GM23338 (cell line): ENCODE measurements around the gene AFF1. TPM values are rescaled to one million over a fixed set of nuclear protein-coding genes. Genes with fewer than 3 reads are reported as not detected.

Experiments used
- ATAC-seq: fragments of 200-7000 bp; cut with Tn5 transposase; 3 replicates; pipeline ENCODE4 v1.9.1; 2020
- DNase-seq: peaks from one replicate; pipeline ENCODE4 v3.0.0-alpha.2; 2015; ENCODE audit warnings: low spot score
- H2AFZ ChIP-seq: fragments of 200-600 bp; sonication (generic); 2 replicates; pipeline ENCODE4 v1.8.0; 2016; ENCODE audit warnings: antibody characterized with exemption, mild to moderate bottlenecking, moderate library complexity
- H3F3A ChIP-seq: fragments of 200-600 bp; sonication (generic); replicated peaks from 2 replicates; pipeline ENCODE4 v1.8.0; 2017; ENCODE audit warnings: antibody characterized with exemption, mixed run types, low read depth
- H3K27ac ChIP-seq: fragments of 200-600 bp; sonication (generic); 2 replicates; pipeline ENCODE4 v1.6.1; 2016; ENCODE audit warnings: low read depth
- H3K27me3 ChIP-seq: fragments of 200-600 bp; sonication (generic); 2 replicates; pipeline ENCODE4 v1.8.0; 2016; ENCODE audit warnings: mild to moderate bottlenecking, mixed run types, moderate library complexity; ENCODE audit not compliant: insufficient read depth
- H3K36me3 ChIP-seq: fragments of 200-600 bp; sonication (generic); 2 replicates; pipeline ENCODE4 v1.8.0; 2016; ENCODE audit warnings: mild to moderate bottlenecking; ENCODE audit not compliant: insufficient read depth
- H3K4me1 ChIP-seq: fragments of 200-600 bp; sonication (generic); 2 replicates; pipeline ENCODE4 v1.8.0; 2016; ENCODE audit warnings: mild to moderate bottlenecking, moderate library complexity; ENCODE audit not compliant: insufficient read depth
- H3K4me2 ChIP-seq: fragments of 200-600 bp; sonication (generic); 2 replicates; pipeline ENCODE4 v1.7.1; 2017; ENCODE audit warnings: mixed run types
- H3K4me3 ChIP-seq: fragments of 200-600 bp; sonication (generic); 2 replicates; pipeline ENCODE4 v1.6.1; 2016; ENCODE audit warnings: mixed run types
- H3K79me2 ChIP-seq: fragments of 200-600 bp; sonication (generic); replicated peaks from 2 replicates; pipeline ENCODE4 v1.8.0; 2017; ENCODE audit warnings: mild to moderate bottlenecking; ENCODE audit not compliant: insufficient read depth
- H3K9me2 ChIP-seq: fragments of 200-600 bp; sonication (generic); 2 replicates; pipeline ENCODE4 v1.8.0; 2017; ENCODE audit not compliant: insufficient read depth
- H4K20me1 ChIP-seq: fragments of 200-600 bp; sonication (generic); replicated peaks from 2 replicates; pipeline ENCODE4 v1.8.0; 2017; ENCODE audit warnings: mild to moderate bottlenecking; ENCODE audit not compliant: insufficient read depth
- H3K27ac Mint-ChIP-seq: 2 replicates; pipeline ENCODE4 v1.8.0; 2020; ENCODE audit warnings: inconsistent platforms, mild to moderate bottlenecking, moderate library complexity, mixed read lengths
- H3K27me3 Mint-ChIP-seq: 3 replicates; pipeline ENCODE4 v1.8.0; 2022; ENCODE audit warnings: low read depth, mild to moderate bottlenecking, moderate library complexity, mixed read lengths, inconsistent platforms; ENCODE audit not compliant: insufficient read depth, poor library complexity
- H3K36me3 Mint-ChIP-seq: 3 replicates; pipeline ENCODE4 v1.8.0; 2021; ENCODE audit warnings: low read depth, mild to moderate bottlenecking, inconsistent platforms, moderate library complexity, mixed read lengths
- H3K4me1 Mint-ChIP-seq: 3 replicates; pipeline ENCODE4 v1.8.0; 2020; ENCODE audit warnings: mild to moderate bottlenecking, inconsistent platforms, mixed read lengths
- H3K4me3 Mint-ChIP-seq: 3 replicates; pipeline ENCODE4 v1.8.0; 2021; ENCODE audit warnings: moderate library complexity, mild to moderate bottlenecking, inconsistent platforms, mixed read lengths
- H3K9me3 Mint-ChIP-seq: 3 replicates; pipeline ENCODE4 v1.8.0; 2020; ENCODE audit warnings: moderate library complexity, mild to moderate bottlenecking, inconsistent platforms, mixed read lengths
- CREB1 ChIP-seq: fragments of 250-450 bp; sonication (Bioruptor Pico); IDR thresholded peaks from 2 replicates; pipeline ENCODE4 v1.5.0; 2020; ENCODE audit warnings: low read depth, mild to moderate bottlenecking, moderate library complexity
- EZH2phosphoT487 ChIP-seq: fragments of 200-600 bp; sonication (generic); IDR thresholded peaks from one replicate; pipeline ENCODE4 v1.8.1; 2018; ENCODE audit warnings: antibody characterized with exemption; ENCODE audit not compliant: unreplicated experiment
- JUNB ChIP-seq: IDR thresholded peaks from one replicate; pipeline ENCODE4 v1.6.1; 2016; ENCODE audit warnings: antibody characterized with exemption; ENCODE audit not compliant: unreplicated experiment
- NANOG ChIP-seq: IDR thresholded peaks from 2 replicates; pipeline ENCODE4 v1.6.1; 2016; ENCODE audit warnings: antibody characterized with exemption, borderline replicate concordance
- POLR2AphosphoS5 ChIP-seq: IDR thresholded peaks from 2 replicates; pipeline ENCODE4 v1.6.1; 2016; ENCODE audit warnings: antibody characterized with exemption, low read depth
- STAT1 ChIP-seq: IDR thresholded peaks from one replicate; pipeline ENCODE4 v1.6.1; 2016; ENCODE audit warnings: antibody characterized with exemption; ENCODE audit not compliant: unreplicated experiment
- ZNF114 ChIP-seq: fragments of 250-450 bp; sonication (Bioruptor Pico); IDR thresholded peaks from 2 replicates; pipeline ENCODE4 v1.5.0; 2020; ENCODE audit warnings: mild to moderate bottlenecking, moderate library complexity
- ZNF331 ChIP-seq: fragments of 250-450 bp; sonication (Bioruptor Pico); IDR thresholded peaks from 2 replicates; pipeline ENCODE4 v1.5.0; 2020; ENCODE audit warnings: low read depth, mild to moderate bottlenecking, moderate library complexity
- polyA plus RNA-seq: library from polyadenylated mRNA; unstranded; fragments of >200 nt; fragmentation: Nextera tagmentation; extraction: Ambion mirVana; gene quantifications from 2 replicates; pipeline ENCODE4 v1.2.1, GENCODE V29; 2016
- total RNA-seq: library from RNA; depleted of rRNA; stranded (reverse); fragments of >200 nt; shearing (Covaris generic); gene quantifications from 2 replicates; pipeline ENCODE4 v1.2.3, GENCODE V29; 2014
- TF ChIP-seq, protein P1 (sequence below): IDR thresholded peaks from one replicate; pipeline ENCODE4 v1.6.1; 2018; ENCODE audit warnings: antibody characterized with exemption; ENCODE audit not compliant: unreplicated experiment
- TF ChIP-seq, protein P2 (sequence below), 2 experiments: fragments of 200-600 bp in 1 of 2; sonication (generic) in 1 of 2; conservative IDR thresholded peaks; 2 replicates each; pipeline versions ENCODE4 v1.5.1 to v1.6.1; 2016 to 2017; ENCODE audit warnings: antibody characterized with exemption in 2 of 2, low read depth in 2 of 2, mild to moderate bottlenecking in 2 of 2, moderate library complexity in 1 of 2
- TF ChIP-seq, protein P3 (sequence below): IDR thresholded peaks from 2 replicates; pipeline ENCODE4 v1.6.1; 2016; ENCODE audit warnings: antibody characterized with exemption

AFF1 gene
- total and polyA plus RNA-seq, 2 experiments from 2014 or later = 42.6 to 67.2 TPM

- ATAC-seq (no peak), DNase-seq (no peak)
- H3K9me2 ChIP-seq = no peaks in the 10 kb centered on the region
- no peak overlapping the region for H3K27ac ChIP-seq
- no peaks in the 10 kb centered on the region for H3K27me3 ChIP-seq
- Mint-ChIP-seq H3K27me3 (peaks cover 1% of the 10 kb centered on the region), H3K9me3 (no peaks in the 10 kb centered on the region), H3K4me1 (peaks cover 14% of the 10 kb centered on the region), H3K27ac (no peak overlapping the region), H3K4me3 (no peak overlapping the region), H3K36me3 (peaks cover 17% of the 10 kb centered on the region; the same call in 2 of the 3 replicates)
- TF ChIP-seq CREB1 (CRISPR knock-in tag) = no peak
- no peak for TF ChIP-seq POLR2AphosphoS5
- TF ChIP-seq, protein P1, sequence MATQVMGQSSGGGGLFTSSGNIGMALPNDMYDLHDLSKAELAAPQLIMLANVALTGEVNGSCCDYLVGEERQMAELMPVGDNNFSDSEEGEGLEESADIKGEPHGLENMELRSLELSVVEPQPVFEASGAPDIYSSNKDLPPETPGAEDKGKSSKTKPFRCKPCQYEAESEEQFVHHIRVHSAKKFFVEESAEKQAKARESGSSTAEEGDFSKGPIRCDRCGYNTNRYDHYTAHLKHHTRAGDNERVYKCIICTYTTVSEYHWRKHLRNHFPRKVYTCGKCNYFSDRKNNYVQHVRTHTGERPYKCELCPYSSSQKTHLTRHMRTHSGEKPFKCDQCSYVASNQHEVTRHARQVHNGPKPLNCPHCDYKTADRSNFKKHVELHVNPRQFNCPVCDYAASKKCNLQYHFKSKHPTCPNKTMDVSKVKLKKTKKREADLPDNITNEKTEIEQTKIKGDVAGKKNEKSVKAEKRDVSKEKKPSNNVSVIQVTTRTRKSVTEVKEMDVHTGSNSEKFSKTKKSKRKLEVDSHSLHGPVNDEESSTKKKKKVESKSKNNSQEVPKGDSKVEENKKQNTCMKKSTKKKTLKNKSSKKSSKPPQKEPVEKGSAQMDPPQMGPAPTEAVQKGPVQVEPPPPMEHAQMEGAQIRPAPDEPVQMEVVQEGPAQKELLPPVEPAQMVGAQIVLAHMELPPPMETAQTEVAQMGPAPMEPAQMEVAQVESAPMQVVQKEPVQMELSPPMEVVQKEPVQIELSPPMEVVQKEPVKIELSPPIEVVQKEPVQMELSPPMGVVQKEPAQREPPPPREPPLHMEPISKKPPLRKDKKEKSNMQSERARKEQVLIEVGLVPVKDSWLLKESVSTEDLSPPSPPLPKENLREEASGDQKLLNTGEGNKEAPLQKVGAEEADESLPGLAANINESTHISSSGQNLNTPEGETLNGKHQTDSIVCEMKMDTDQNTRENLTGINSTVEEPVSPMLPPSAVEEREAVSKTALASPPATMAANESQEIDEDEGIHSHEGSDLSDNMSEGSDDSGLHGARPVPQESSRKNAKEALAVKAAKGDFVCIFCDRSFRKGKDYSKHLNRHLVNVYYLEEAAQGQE = no peak
- TF ChIP-seq, protein P2, sequence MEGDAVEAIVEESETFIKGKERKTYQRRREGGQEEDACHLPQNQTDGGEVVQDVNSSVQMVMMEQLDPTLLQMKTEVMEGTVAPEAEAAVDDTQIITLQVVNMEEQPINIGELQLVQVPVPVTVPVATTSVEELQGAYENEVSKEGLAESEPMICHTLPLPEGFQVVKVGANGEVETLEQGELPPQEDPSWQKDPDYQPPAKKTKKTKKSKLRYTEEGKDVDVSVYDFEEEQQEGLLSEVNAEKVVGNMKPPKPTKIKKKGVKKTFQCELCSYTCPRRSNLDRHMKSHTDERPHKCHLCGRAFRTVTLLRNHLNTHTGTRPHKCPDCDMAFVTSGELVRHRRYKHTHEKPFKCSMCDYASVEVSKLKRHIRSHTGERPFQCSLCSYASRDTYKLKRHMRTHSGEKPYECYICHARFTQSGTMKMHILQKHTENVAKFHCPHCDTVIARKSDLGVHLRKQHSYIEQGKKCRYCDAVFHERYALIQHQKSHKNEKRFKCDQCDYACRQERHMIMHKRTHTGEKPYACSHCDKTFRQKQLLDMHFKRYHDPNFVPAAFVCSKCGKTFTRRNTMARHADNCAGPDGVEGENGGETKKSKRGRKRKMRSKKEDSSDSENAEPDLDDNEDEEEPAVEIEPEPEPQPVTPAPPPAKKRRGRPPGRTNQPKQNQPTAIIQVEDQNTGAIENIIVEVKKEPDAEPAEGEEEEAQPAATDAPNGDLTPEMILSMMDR (conservative IDR thresholded peaks at IDR 0.05; ENCODE audit: low read depth in 2 of 2) = no peak
- no peak for TF ChIP-seq STAT1
- TF ChIP-seq NANOG = no peak
- no peak for TF ChIP-seq EZH2phosphoT487
- TF ChIP-seq ZNF331 (CRISPR knock-in tag) = no peak
- TF ChIP-seq JUNB = no peak
- TF ChIP-seq, protein P3, sequence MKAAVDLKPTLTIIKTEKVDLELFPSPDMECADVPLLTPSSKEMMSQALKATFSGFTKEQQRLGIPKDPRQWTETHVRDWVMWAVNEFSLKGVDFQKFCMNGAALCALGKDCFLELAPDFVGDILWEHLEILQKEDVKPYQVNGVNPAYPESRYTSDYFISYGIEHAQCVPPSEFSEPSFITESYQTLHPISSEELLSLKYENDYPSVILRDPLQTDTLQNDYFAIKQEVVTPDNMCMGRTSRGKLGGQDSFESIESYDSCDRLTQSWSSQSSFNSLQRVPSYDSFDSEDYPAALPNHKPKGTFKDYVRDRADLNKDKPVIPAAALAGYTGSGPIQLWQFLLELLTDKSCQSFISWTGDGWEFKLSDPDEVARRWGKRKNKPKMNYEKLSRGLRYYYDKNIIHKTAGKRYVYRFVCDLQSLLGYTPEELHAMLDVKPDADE = no peak
- no peak for TF ChIP-seq ZNF114 (CRISPR knock-in tag)
- H4K20me1 ChIP-seq = no peaks in the 10 kb centered on the region
- H3K4me2 ChIP-seq = no peak overlapping the region
- no peaks in the 10 kb centered on the region for H3F3A ChIP-seq
- peaks cover 23% of the 10 kb centered on the region; the same call in 1 of the 2 replicates for H3K79me2 ChIP-seq
- no peak overlapping the region for H2AFZ ChIP-seq
- peaks cover 12% of the 10 kb centered on the region; the same call in 1 of the 2 replicates for H3K36me3 ChIP-seq
- H3K4me1 ChIP-seq = no peaks in the 10 kb centered on the region
- H3K4me3 ChIP-seq = no peak overlapping the region
Measured at GRCh38 chr4:87086143-87086805, 151.5 kb downstream of the AFF1 start.
